HCT116 (cell line): ENCODE measurements around the gene TMEM45A. TPM values are rescaled to one million over a fixed set of nuclear protein-coding genes. Genes with fewer than 3 reads are reported as not detected.

Experiments
- ATAC-seq: fragments of 200-7000 bp; cut with Tn5 transposase; 2 replicates; pipeline ENCODE4 v1.9.1; 2020; ENCODE audit warnings: mild to moderate bottlenecking, moderate library complexity
- BruUV-seq: library from RNA; stranded (reverse); fragments of 400-500 nt; replicated peaks from 2 replicates; lab custom pipeline; 2021; lab: Mats Ljungman, UMichigan
- CTCF ChIA-PET: fragments of 300-600 bp; sonication (Branson Sonifier 250); formaldehyde crosslinking; loops from one replicate; lab custom pipeline; 2021; ENCODE audit warnings: antibody characterized with exemption; lab: Charles Lee
- POLR2A ChIA-PET: fragments of 300-600, 350-600 bp; sonication (Branson Sonifier 250); formaldehyde crosslinking; loops from one replicate; lab custom pipeline; 2021; ENCODE audit warnings: antibody characterized with exemption; lab: Charles Lee
- RAD21 ChIA-PET, 2 experiments: fragments of 300-600 bp; sonication (Branson Sonifier 250); formaldehyde crosslinking; loops; one replicate each; lab custom pipeline; 2023; ENCODE audit warnings: low total read pairs in 2 of 2; ENCODE audit not compliant: uncharacterized antibody in 2 of 2, unreplicated experiment in 2 of 2, low non-redundant PET in 1 of 2; lab: Charles Lee
- DNase-seq: peaks from one replicate; pipeline ENCODE4 v3.0.0-alpha.2; 2010; ENCODE audit warnings: low read depth, low spot score
- H2AFZ ChIP-seq: fragments of 200-600 bp; shearing (Covaris generic), sonication (generic); 2 replicates; pipeline ENCODE4 v1.6.1; 2017; ENCODE audit warnings: low read depth, mixed run types, mixed read lengths, antibody characterized with exemption, low read length; ENCODE audit not compliant: poor library complexity, severe bottlenecking
- H3K27ac ChIP-seq: 2 replicates; pipeline ENCODE4 v1.5.1; 2012; ENCODE audit warnings: low read depth, low read length
- H3K27me3 ChIP-seq: fragments of 200-600 bp; sonication (generic); 2 replicates; pipeline ENCODE4 v1.6.1; 2016; ENCODE audit warnings: mixed run types, low read length, mixed read lengths; ENCODE audit not compliant: insufficient read depth
- H3K36me3 ChIP-seq, 2 experiments: fragments of 200-500 bp in 1 of 2; fragments of 200-600 bp in 1 of 2; sonication (Bioruptor generic) in 1 of 2; sonication (generic) in 1 of 2; 2 replicates each; pipeline versions ENCODE4 v1.5.1 to v1.6.1; 2014 to 2016; ENCODE audit warnings: low read length in 2 of 2, inconsistent platforms in 1 of 2, mixed read lengths in 1 of 2, mixed run types in 1 of 2; ENCODE audit not compliant: insufficient read depth in 2 of 2, control insufficient read depth in 1 of 2
- H3K4me1 ChIP-seq, 2 experiments: fragments of 200-600 bp in 1 of 2; sonication (generic) in 1 of 2; 2 replicates each; pipeline versions ENCODE4 v1.5.1 to v1.6.1; 2012 to 2017; ENCODE audit warnings: low read length in 2 of 2, inconsistent platforms in 1 of 2, mild to moderate bottlenecking in 1 of 2, mixed read lengths in 1 of 2, mixed run types in 1 of 2, moderate library complexity in 1 of 2; ENCODE audit not compliant: insufficient read depth in 2 of 2, control insufficient read depth in 1 of 2
- H3K4me2 ChIP-seq: fragments of 200-600 bp; sonication (generic); 2 replicates; pipeline ENCODE4 v1.6.1; 2017; ENCODE audit warnings: mixed run types, low read length, mixed read lengths
- H3K4me3 ChIP-seq, 2 experiments: fragments of 200-600 bp in 1 of 2; sonication (generic) in 1 of 2; replicated peaks in 1 of 2; 2 replicates each; pipeline ENCODE4 v1.5.1; 2011 to 2016; ENCODE audit warnings: low read length in 2 of 2, control low read depth in 1 of 2, low read depth in 1 of 2, mild to moderate bottlenecking in 1 of 2, mixed read lengths in 1 of 2, mixed run types in 1 of 2
- H3K79me2 ChIP-seq: fragments of 200-600 bp; sonication (generic); 2 replicates; pipeline ENCODE4 v1.6.1; 2017; ENCODE audit warnings: mild to moderate bottlenecking, mixed run types, low read length, moderate library complexity, mixed read lengths; ENCODE audit not compliant: insufficient read depth
- H3K9ac ChIP-seq: fragments of 200-600 bp; sonication (generic); 2 replicates; pipeline ENCODE4 v1.6.1; 2016; ENCODE audit warnings: low read length, mixed read lengths
- H3K9me2 ChIP-seq: fragments of 200-600 bp; sonication (generic), shearing (Covaris generic); 2 replicates; pipeline ENCODE4 v1.6.1; 2017; ENCODE audit warnings: mixed run types, mild to moderate bottlenecking, moderate library complexity; ENCODE audit not compliant: insufficient read depth
- H3K9me3 ChIP-seq, 2 experiments: fragments of 200-500 bp in 1 of 2; fragments of 200-600 bp in 1 of 2; sonication (Bioruptor generic) in 1 of 2; sonication (generic) in 1 of 2; 2 replicates each; pipeline ENCODE4 v1.6.1; 2014 to 2017; ENCODE audit warnings: low read length in 2 of 2, mixed read lengths in 2 of 2, inconsistent platforms in 1 of 2, low read depth in 1 of 2, mild to moderate bottlenecking in 1 of 2, mixed run types in 1 of 2, moderate library complexity in 1 of 2; ENCODE audit not compliant: control insufficient read depth in 1 of 2, insufficient read depth in 1 of 2
- H4K20me1 ChIP-seq: fragments of 200-600 bp; sonication (generic), shearing (Covaris generic); 2 replicates; pipeline ENCODE4 v1.6.1; 2017; ENCODE audit warnings: mixed run types, mild to moderate bottlenecking, moderate library complexity; ENCODE audit not compliant: insufficient read depth
- CBX3 ChIP-seq: IDR thresholded peaks from 2 replicates; pipeline ENCODE4 v1.6.1; 2012; ENCODE audit warnings: low read depth
- CTCF ChIP-seq, 3 experiments: fragments of 200-600 bp in 1 of 3; sonication (generic) in 1 of 3; IDR thresholded peaks in 2 of 3; conservative IDR thresholded peaks in 1 of 3; 2 replicates each; pipeline ENCODE4 v1.5.1; 2012 to 2017; ENCODE audit warnings: low read depth in 2 of 3, low read length in 2 of 3, antibody characterized with exemption in 1 of 3, borderline replicate concordance in 1 of 3, control low read depth in 1 of 3, mild to moderate bottlenecking in 1 of 3, mixed read lengths in 1 of 3, mixed run types in 1 of 3, moderate library complexity in 1 of 3; ENCODE audit not compliant: insufficient read depth in 1 of 3
- EZH2 ChIP-seq: fragments of 200-600 bp; sonication (generic); IDR thresholded peaks from 2 replicates; pipeline ENCODE4 v1.6.1; 2017; ENCODE audit warnings: antibody characterized with exemption, mixed run types
- EZH2phosphoT487 ChIP-seq: fragments of 200-600 bp; IDR thresholded peaks from 2 replicates; pipeline ENCODE4 v1.6.1; 2018; ENCODE audit warnings: antibody characterized with exemption, borderline replicate concordance
- FOSL1 ChIP-seq: IDR thresholded peaks from 2 replicates; pipeline ENCODE4 v1.6.1; 2012; ENCODE audit warnings: low read depth
- MAX ChIP-seq: IDR thresholded peaks from 2 replicates; pipeline ENCODE4 v1.6.1; 2012
- SIN3A ChIP-seq: IDR thresholded peaks from 2 replicates; pipeline ENCODE4 v1.6.1; 2012; ENCODE audit warnings: low read depth
- SRF ChIP-seq: IDR thresholded peaks from 2 replicates; pipeline ENCODE4 v1.6.1; 2012; ENCODE audit warnings: low read depth
- YY1 ChIP-seq: IDR thresholded peaks from 2 replicates; pipeline ENCODE4 v1.6.1; 2011; ENCODE audit warnings: low read length, low read depth, moderate library complexity, mild to moderate bottlenecking; ENCODE audit not compliant: insufficient replicate concordance; ENCODE audit errors: extremely low read depth
- ZFX ChIP-seq: fragments of 450-650 bp; IDR thresholded peaks from 2 replicates; pipeline ENCODE4 v1.6.1; 2017
- ZNF274 ChIP-seq: fragments of 200-500 bp; sonication (Bioruptor generic); IDR thresholded peaks from 2 replicates; pipeline ENCODE4 v1.6.1; 2014; ENCODE audit warnings: mild to moderate bottlenecking, low read depth, low read length, inconsistent platforms
- intact Hi-C: fragments of 100-400 bp; cut with micrococcal nuclease; formaldehyde crosslinking; loops from 2 replicates; pipeline ENCODE4 v1.10.0; 2022
- total RNA-seq: library from RNA; stranded (reverse); gene quantifications from one replicate; pipeline ENCODE4 v1.2.1, GENCODE V29; 2021; ENCODE audit not compliant: unreplicated experiment

Gene TMEM45A
- total RNA-seq, 1 experiment from 2014 or later = 5.0 TPM

GRCh38 chr3:100470951-100471350 is 21.5 kb upstream of the TMEM45A start:
- no peak overlapping the region for H3K4me2 ChIP-seq
- TF ChIP-seq MAX (no peak), EZH2 (no peak), SRF (no peak), CTCF (IDR thresholded peaks at IDR 0.05 in 2 of 3, conservative IDR thresholded peaks at IDR 0.05 in 1 of 3; ENCODE audit: borderline replicate concordance in 1 of 3, insufficient read depth in 1 of 3, low read depth in 2 of 3, low read length in 2 of 3) (no peak), YY1 (no peak), EZH2phosphoT487 (no peak), FOSL1 (no peak), CBX3 (no peak), ZFX (no peak), ZNF274 (no peak), SIN3A (no peak)
- H3K27me3 ChIP-seq = no peaks in the 10 kb centered on the region
- intact Hi-C loops = no loop called here
- ATAC-seq (no peak), DNase-seq (no peak)
- H3K4me3 ChIP-seq = no peak overlapping the region
- no peaks in the 10 kb centered on the region for H3K9me2 ChIP-seq
- no peaks in the 10 kb centered on the region for H4K20me1 ChIP-seq
- no TSS peak for BruUV-seq
- no peaks in the 10 kb centered on the region for H3K79me2 ChIP-seq
- H3K4me1 ChIP-seq = no peaks in the 10 kb centered on the region
- ChIA-PET POLR2A (no interaction called here), CTCF (no interaction called here), RAD21 (no interaction called here)
- H3K36me3 ChIP-seq = no peaks in the 10 kb centered on the region
- H3K27ac ChIP-seq = no peak overlapping the region
- H3K9ac ChIP-seq = no peak overlapping the region
- peaks cover 3 to 7% of the 10 kb centered on the region in 2 experiments; a peak in 2 of 4 replicates for H3K9me3 ChIP-seq
- no peak overlapping the region for H2AFZ ChIP-seq
